ENCODE data around the gene ALG8. TPM values are rescaled to one million over a fixed set of nuclear protein-coding genes. Genes with fewer than 3 reads are reported as not detected.
"Not testable (repeated sequence)": the region's sequence is repeated elsewhere in the genome, so short reads cannot be mapped to it uniquely, and the experiment has no call there.

The ALG8 gene
- polyA plus RNA-seq, 1 donor from 2014 or later: 42.1 TPM

GRCh38 chr11:78094250-78094649, 45.2 kb downstream of the ALG8 start:
- Histone ChIP-seq H3K9me2 (ENCODE audit: insufficient read depth, low read length) (no peaks in the 10 kb centered on the region), H3K27me3 (ENCODE audit: insufficient read depth, low read depth, low read length) (no peaks in the 10 kb centered on the region), H3K27ac (ENCODE audit: low read length) (no peak overlapping the region), H2AFZ (ENCODE audit: low read depth, low read length) (no peak overlapping the region), H3K4me3 (ENCODE audit: low read length) (no peak overlapping the region), H3K9me3 (ENCODE audit: low read length) (no peaks in the 10 kb centered on the region), H3F3A (ENCODE audit: insufficient read depth, low read length, poor library complexity, severe bottlenecking) (no peaks in the 10 kb centered on the region), H4K20me1 (ENCODE audit: insufficient read depth) (no peaks in the 10 kb centered on the region), H3K36me3 (ENCODE audit: insufficient read depth, low read length) (no peaks in the 10 kb centered on the region), H3K79me2 (replicated peaks; ENCODE audit: insufficient read depth, low read length) (no peaks in the 10 kb centered on the region), H3K9ac (ENCODE audit: low read length) (no peak overlapping the region), H3K4me2 (ENCODE audit: low read length) (no peak overlapping the region)
- TF ChIP-seq RAD21 (conservative IDR thresholded peaks at IDR 0.05) (no peak), EP300 (conservative IDR thresholded peaks at IDR 0.05; ENCODE audit: poor library complexity, severe bottlenecking) (no peak), TAF1 (IDR thresholded peaks at IDR 0.05; ENCODE audit: low read depth) (no peak), REST (IDR thresholded peaks at IDR 0.05; ENCODE audit: borderline replicate concordance) (no peak), EZH2 (IDR thresholded peaks at IDR 0.05; ENCODE audit: borderline replicate concordance, insufficient read depth, low read length, poor library complexity, severe bottlenecking) (no peak), MXI1 (conservative IDR thresholded peaks at IDR 0.05; ENCODE audit: poor library complexity, severe bottlenecking) (no peak), SMC3 (conservative IDR thresholded peaks at IDR 0.05; ENCODE audit: poor library complexity) (no peak), POLR2AphosphoS5 (IDR thresholded peaks at IDR 0.05) (no peak)
- TF ChIP-seq, protein P1, sequence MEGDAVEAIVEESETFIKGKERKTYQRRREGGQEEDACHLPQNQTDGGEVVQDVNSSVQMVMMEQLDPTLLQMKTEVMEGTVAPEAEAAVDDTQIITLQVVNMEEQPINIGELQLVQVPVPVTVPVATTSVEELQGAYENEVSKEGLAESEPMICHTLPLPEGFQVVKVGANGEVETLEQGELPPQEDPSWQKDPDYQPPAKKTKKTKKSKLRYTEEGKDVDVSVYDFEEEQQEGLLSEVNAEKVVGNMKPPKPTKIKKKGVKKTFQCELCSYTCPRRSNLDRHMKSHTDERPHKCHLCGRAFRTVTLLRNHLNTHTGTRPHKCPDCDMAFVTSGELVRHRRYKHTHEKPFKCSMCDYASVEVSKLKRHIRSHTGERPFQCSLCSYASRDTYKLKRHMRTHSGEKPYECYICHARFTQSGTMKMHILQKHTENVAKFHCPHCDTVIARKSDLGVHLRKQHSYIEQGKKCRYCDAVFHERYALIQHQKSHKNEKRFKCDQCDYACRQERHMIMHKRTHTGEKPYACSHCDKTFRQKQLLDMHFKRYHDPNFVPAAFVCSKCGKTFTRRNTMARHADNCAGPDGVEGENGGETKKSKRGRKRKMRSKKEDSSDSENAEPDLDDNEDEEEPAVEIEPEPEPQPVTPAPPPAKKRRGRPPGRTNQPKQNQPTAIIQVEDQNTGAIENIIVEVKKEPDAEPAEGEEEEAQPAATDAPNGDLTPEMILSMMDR (IDR thresholded peaks at IDR 0.05; ENCODE audit: poor library complexity, severe bottlenecking): no peak

- H3K4me2 ChIP-seq (ENCODE audit: low read length); H3K27ac ChIP-seq (ENCODE audit: low read length); H3K4me3 ChIP-seq (ENCODE audit: low read length); H3K36me3 ChIP-seq (ENCODE audit: insufficient read depth, low read length); H2AFZ ChIP-seq (ENCODE audit: low read depth, low read length); H3K9me3 ChIP-seq (ENCODE audit: low read length); H3K9ac ChIP-seq (ENCODE audit: low read length); H3K27me3 ChIP-seq (ENCODE audit: insufficient read depth, low read depth, low read length); H3F3A ChIP-seq (ENCODE audit: insufficient read depth, low read length, poor library complexity, severe bottlenecking); H3K79me2 ChIP-seq (replicated peaks; ENCODE audit: insufficient read depth, low read length); H3K9me2 ChIP-seq (ENCODE audit: insufficient read depth, low read length); H4K20me1 ChIP-seq (ENCODE audit: insufficient read depth): not testable (repeated sequence)
These were observed 52.8 kb downstream of the ALG8 start for GRCh38 chr11:78086521-78087074.

GRCh38 chr11:78085972-78086371, 53.5 kb downstream of the ALG8 start:
- no peak overlapping the region for H3K4me2 ChIP-seq (ENCODE audit: low read length)
- no peak overlapping the region for H3K27ac ChIP-seq (ENCODE audit: low read length)
- H3K9me2 ChIP-seq (ENCODE audit: insufficient read depth, low read length): no peaks in the 10 kb centered on the region
- H2AFZ ChIP-seq (ENCODE audit: low read depth, low read length): no peak overlapping the region
- no peaks in the 10 kb centered on the region for H3F3A ChIP-seq (ENCODE audit: insufficient read depth, low read length, poor library complexity, severe bottlenecking)
- no peak overlapping the region for H3K4me3 ChIP-seq (ENCODE audit: low read length)
- H3K9me3 ChIP-seq (ENCODE audit: low read length): no peaks in the 10 kb centered on the region
- no peak overlapping the region for H3K9ac ChIP-seq (ENCODE audit: low read length)
- no peaks in the 10 kb centered on the region for H4K20me1 ChIP-seq (ENCODE audit: insufficient read depth)
- no peaks in the 10 kb centered on the region for H3K36me3 ChIP-seq (ENCODE audit: insufficient read depth, low read length)
- H3K27me3 ChIP-seq (ENCODE audit: insufficient read depth, low read depth, low read length): no peaks in the 10 kb centered on the region
- TF ChIP-seq RAD21 (conservative IDR thresholded peaks at IDR 0.05) (no peak), SMC3 (conservative IDR thresholded peaks at IDR 0.05; ENCODE audit: poor library complexity) (no peak), POLR2AphosphoS5 (IDR thresholded peaks at IDR 0.05) (no peak), REST (IDR thresholded peaks at IDR 0.05; ENCODE audit: borderline replicate concordance) (no peak), TAF1 (IDR thresholded peaks at IDR 0.05; ENCODE audit: low read depth) (no peak), EZH2 (IDR thresholded peaks at IDR 0.05; ENCODE audit: borderline replicate concordance, insufficient read depth, low read length, poor library complexity, severe bottlenecking) (no peak), EP300 (conservative IDR thresholded peaks at IDR 0.05; ENCODE audit: poor library complexity, severe bottlenecking) (no peak), MXI1 (conservative IDR thresholded peaks at IDR 0.05; ENCODE audit: poor library complexity, severe bottlenecking) (no peak)
- TF ChIP-seq, protein P1 (IDR thresholded peaks at IDR 0.05; ENCODE audit: poor library complexity, severe bottlenecking): no peak
- H3K79me2 ChIP-seq (replicated peaks; ENCODE audit: insufficient read depth, low read length): no peaks in the 10 kb centered on the region
